H1 (cell line): ENCODE results near the gene ACTL7A. TPM values are rescaled to one million over a fixed set of nuclear protein-coding genes. Genes with fewer than 3 reads are reported as not detected.

Experiments
- CTCF ChIA-PET: fragments of 300-600 bp; sonication (Branson Sonifier 250); formaldehyde crosslinking; loops from one replicate; lab custom pipeline; 2021; ENCODE audit not compliant: partially characterized antibody; lab: Charles Lee
- POLR2A ChIA-PET: fragments of 300-600 bp; sonication (Branson Sonifier 250); formaldehyde crosslinking; loops from one replicate; lab custom pipeline; 2021; ENCODE audit warnings: inconsistent platforms; ENCODE audit not compliant: partially characterized antibody; lab: Charles Lee
- DNase-seq, 2 experiments: peaks; one replicate each; pipeline versions ENCODE4 v3.0.0 to v3.0.0-alpha.2; 2010 to 2022; ENCODE audit warnings: low spot score in 2 of 2, low read depth in 1 of 2, mixed read lengths in 1 of 2
- FAIRE-seq: peaks from 2 replicates; lab custom pipeline; 2011; peaks lifted over from hg19 to GRCh38; lab: Jason Lieb, UNC
- H2AFZ ChIP-seq: 2 replicates; pipeline ENCODE4 v1.8.1; 2012; ENCODE audit warnings: low read length, inconsistent platforms
- H2AK5ac ChIP-seq: 2 replicates; pipeline ENCODE4 v1.6.1; 2013; ENCODE audit warnings: low read depth, low read length
- H2BK120ac ChIP-seq: replicated peaks from 2 replicates; pipeline ENCODE3; 2013; ENCODE audit warnings: low read depth, low read length, inconsistent platforms
- H2BK12ac ChIP-seq: 2 replicates; pipeline ENCODE4 v1.6.1; 2013; ENCODE audit warnings: low read depth, low read length
- H2BK15ac ChIP-seq: 2 replicates; pipeline ENCODE4 v1.6.1; 2013; ENCODE audit warnings: low read length
- H2BK20ac ChIP-seq: 2 replicates; pipeline ENCODE4 v1.6.1; 2013; ENCODE audit warnings: low read length
- H2BK5ac ChIP-seq: 2 replicates; pipeline ENCODE4 v1.6.1; 2013; ENCODE audit warnings: low read depth, low read length
- H3K14ac ChIP-seq: 2 replicates; pipeline ENCODE4 v1.6.1; 2013; ENCODE audit warnings: inconsistent platforms; ENCODE audit not compliant: insufficient read length
- H3K18ac ChIP-seq: 2 replicates; pipeline ENCODE4 v1.6.1; 2013; ENCODE audit warnings: low read length; ENCODE audit errors: extremely low read depth
- H3K23ac ChIP-seq: 2 replicates; pipeline ENCODE4 v1.6.1; 2013; ENCODE audit warnings: inconsistent platforms; ENCODE audit not compliant: insufficient read length
- H3K23me2 ChIP-seq: 2 replicates; pipeline ENCODE4 v1.6.1; 2013; ENCODE audit warnings: low read depth, low read length
- H3K27ac ChIP-seq: 2 replicates; pipeline ENCODE4 v1.6.1; 2011; ENCODE audit warnings: low read depth, low read length, inconsistent platforms
- H3K27me3 ChIP-seq, 4 experiments: replicated peaks in 1 of 4; 1 replicate in 1 of 4; 2 replicates in 3 of 4; pipeline versions ENCODE4 v1.6.1 to v1.8.1; 2011 to 2013; ENCODE audit warnings: low read length in 3 of 4, mild to moderate bottlenecking in 3 of 4, inconsistent platforms in 2 of 4, mixed read lengths in 2 of 4, moderate library complexity in 1 of 4; ENCODE audit not compliant: control insufficient read depth in 3 of 4, insufficient read depth in 3 of 4; ENCODE audit errors: extremely low read depth in 1 of 4
- H3K36me3 ChIP-seq, 4 experiments: 2 replicates each; pipeline versions ENCODE4 v1.6.1 to v1.8.1; 2011 to 2013; ENCODE audit warnings: mild to moderate bottlenecking in 4 of 4, low read length in 3 of 4, moderate library complexity in 2 of 4, control low read depth in 1 of 4, inconsistent platforms in 1 of 4; ENCODE audit not compliant: insufficient read depth in 4 of 4, control insufficient read depth in 2 of 4
- H3K4ac ChIP-seq: replicated peaks from 2 replicates; pipeline ENCODE3; 2013; ENCODE audit warnings: low read length, low read depth, mixed read lengths, inconsistent platforms; ENCODE audit not compliant: insufficient read length
- H3K4me1 ChIP-seq, 4 experiments: replicated peaks in 1 of 4; 1 replicate in 1 of 4; 2 replicates in 3 of 4; pipeline versions ENCODE4 v1.6.1 to v1.8.1; 2011 to 2013; ENCODE audit warnings: low read length in 3 of 4, inconsistent platforms in 2 of 4, mixed read lengths in 1 of 4; ENCODE audit not compliant: insufficient read depth in 4 of 4, control insufficient read depth in 3 of 4
- H3K4me2 ChIP-seq, 2 experiments: 2 replicates each; pipeline versions ENCODE4 v1.6.1 to v1.8.1; 2011 to 2013; ENCODE audit warnings: low read depth in 2 of 2, low read length in 2 of 2, control low read depth in 1 of 2, inconsistent platforms in 1 of 2, mild to moderate bottlenecking in 1 of 2; ENCODE audit not compliant: insufficient read depth in 1 of 2
- H3K4me3 ChIP-seq, 4 experiments: fragments of 200-600, 300-600 bp in 1 of 4; sonication (generic), shearing (Covaris generic), sonication (Bioruptor Twin) in 1 of 4; 2 replicates each; pipeline versions ENCODE4 v1.5.1 to v1.8.1; 2011 to 2016; ENCODE audit warnings: low read length in 4 of 4, low read depth in 3 of 4, control low read depth in 2 of 4, inconsistent platforms in 2 of 4, mild to moderate bottlenecking in 2 of 4, mixed read lengths in 1 of 4, moderate library complexity in 1 of 4; ENCODE audit not compliant: insufficient read depth in 2 of 4; ENCODE audit errors: extremely low read depth in 1 of 4
- H3K56ac ChIP-seq: replicated peaks from 2 replicates; pipeline ENCODE3; 2013; ENCODE audit warnings: low read depth, mild to moderate bottlenecking, mixed read lengths, low read length, inconsistent platforms; ENCODE audit not compliant: insufficient read length
- H3K79me1 ChIP-seq: 2 replicates; pipeline ENCODE4 v1.6.1; 2013; ENCODE audit warnings: low read depth, low read length, control low read depth
- H3K79me2 ChIP-seq, 2 experiments: 2 replicates each; pipeline versions ENCODE4 v1.6.1 to v1.8.1; 2012 to 2013; ENCODE audit warnings: low read length in 2 of 2, mild to moderate bottlenecking in 2 of 2, inconsistent platforms in 1 of 2; ENCODE audit not compliant: insufficient read depth in 2 of 2, control insufficient read depth in 1 of 2
- H3K9ac ChIP-seq, 4 experiments: replicated peaks in 1 of 4; 1 replicate in 1 of 4; 2 replicates in 3 of 4; pipeline versions ENCODE4 v1.6.1 to v1.8.1; 2011 to 2013; ENCODE audit warnings: low read depth in 3 of 4, low read length in 3 of 4, control low read depth in 2 of 4, mild to moderate bottlenecking in 2 of 4, moderate library complexity in 2 of 4, inconsistent platforms in 1 of 4; ENCODE audit errors: extremely low read depth in 1 of 4
- H3K9me3 ChIP-seq, 2 experiments: 2 replicates each; pipeline versions ENCODE4 v1.6.1 to v1.8.1; 2012 to 2013; ENCODE audit warnings: mild to moderate bottlenecking in 2 of 2, moderate library complexity in 2 of 2, control low read depth in 1 of 2, inconsistent platforms in 1 of 2, low read depth in 1 of 2, low read length in 1 of 2, mixed read lengths in 1 of 2; ENCODE audit not compliant: insufficient read depth in 2 of 2
- H4K20me1 ChIP-seq, 2 experiments: replicated peaks in 1 of 2; 2 replicates each; pipeline versions ENCODE3 to v1.8.1; 2011 to 2013; ENCODE audit warnings: inconsistent platforms in 2 of 2, low read length in 2 of 2, mild to moderate bottlenecking in 1 of 2; ENCODE audit not compliant: insufficient read depth in 2 of 2, control insufficient read depth in 1 of 2
- H4K5ac ChIP-seq: 2 replicates; pipeline ENCODE4 v1.6.1; 2013; ENCODE audit warnings: low read length, low read depth, mixed read lengths, inconsistent platforms; ENCODE audit not compliant: insufficient read length
- H4K8ac ChIP-seq: 2 replicates; pipeline ENCODE4 v1.8.0; 2013; ENCODE audit warnings: mild to moderate bottlenecking, moderate library complexity, low read length, inconsistent platforms; ENCODE audit not compliant: insufficient read depth; ENCODE audit errors: extremely low read depth
- H4K91ac ChIP-seq: replicated peaks from 2 replicates; pipeline ENCODE3; 2013; ENCODE audit warnings: low read length, mixed read lengths, inconsistent platforms; ENCODE audit not compliant: insufficient read length
- SAP30 ChIP-seq: fragments of 300-600 bp; sonication (generic); IDR thresholded peaks from 2 replicates; pipeline ENCODE4 v1.7.1; 2012; ENCODE audit warnings: low read length, moderate library complexity, mild to moderate bottlenecking, inconsistent platforms; ENCODE audit not compliant: insufficient read depth, insufficient replicate concordance
- WGBS, 2 experiments: shearing (Covaris generic) in 1 of 2; methylation state at CpG; one replicate each; pipeline versions ENCODE4 v1.1.6 to v1.1.7; 2013 to 2015; ENCODE audit warnings: low lambda C conversion rate in 2 of 2, mixed read lengths in 2 of 2, inconsistent platforms in 1 of 2, low coverage in 1 of 2, missing lambda C conversion rate in 1 of 2; ENCODE audit not compliant: insufficient replicate concordance in 2 of 2, insufficient coverage in 1 of 2, insufficient read length in 1 of 2; ENCODE audit errors: extremely low coverage in 1 of 2, missing lambda C conversion rate in 1 of 2; 5-methylcytosine and 5-hydroxymethylcytosine counted together
- polyA plus RNA-seq, 7 experiments: library from polyadenylated mRNA; depleted of rRNA in 3 of 7; stranded (reverse) in 5 of 7; unstranded in 2 of 7; fragments of >200 nt in 5 of 7; fragments of 200-250 nt in 2 of 7; gene quantifications; 1 replicate in 5 of 7; 2 replicates in 1 of 7; 4 replicates in 1 of 7; pipeline versions ENCODE4 v1.2.1 to v1.2.3, GENCODE V29; 2011 to 2013; ENCODE audit warnings: missing spikeins in 2 of 7, mixed read lengths in 2 of 7
- total RNA-seq: library from RNA; stranded (reverse); fragmentation: NEBNext Ultra II Directional; extraction: Animal tissue kit (Norgen Biotek cat#: 25700); gene quantifications from 2 replicates; pipeline ENCODE4 v1.2.1, GENCODE V29; 2021

The ACTL7A gene
- total and polyA plus RNA-seq, 2 of the 8 experiments (the other 6 are each of a cell fraction or from before 2014, with no cell fraction given), result not detected

DNA sequence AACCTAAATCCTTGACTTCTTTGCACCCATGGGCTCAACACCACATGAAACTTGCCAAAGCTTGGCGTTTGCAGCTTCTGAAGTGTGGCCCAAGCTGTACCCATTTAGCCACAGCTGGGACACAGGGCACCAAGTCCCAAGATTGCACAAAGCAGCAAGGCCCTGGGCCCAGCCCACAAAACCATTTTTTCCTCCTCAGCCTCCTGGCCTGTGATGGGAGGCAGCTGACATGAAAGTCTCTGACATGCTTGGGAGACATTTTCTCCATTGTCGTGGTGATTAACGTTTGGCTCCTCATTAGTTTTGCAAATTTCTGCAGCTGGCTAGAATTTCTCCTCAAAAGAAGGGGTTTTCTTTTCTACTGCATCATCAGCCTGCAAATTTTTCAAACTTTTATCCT is 38.2 kb upstream of the ACTL7A start:
- Histone ChIP-seq H3K4me1 (no peaks in the 10 kb centered on the region), H3K9me3 (peaks cover 9 to 19% of the 10 kb centered on the region in 2 experiments), H3K4me2 (no peak overlapping the region), H2BK5ac (no peak overlapping the region), H3K9ac (no peak overlapping the region), H3K23ac (no peak overlapping the region), H4K20me1 (no peaks in the 10 kb centered on the region), H2AK5ac (no peak overlapping the region), H4K5ac (no peak overlapping the region), H3K18ac (no peak overlapping the region), H2BK20ac (no peak overlapping the region), H3K23me2 (no peaks in the 10 kb centered on the region), H3K14ac (no peak overlapping the region), H3K36me3 (no peaks in the 10 kb centered on the region), H4K8ac (no peak overlapping the region), H2AFZ (no peak overlapping the region), H2BK120ac (no peak overlapping the region), H2BK15ac (no peak overlapping the region), H3K79me1 (no peaks in the 10 kb centered on the region), H2BK12ac (no peak overlapping the region), H3K27ac (no peak overlapping the region), H3K4ac (no peak overlapping the region), H3K27me3 (no peaks in the 10 kb centered on the region), H3K56ac (no peak overlapping the region), H4K91ac (no peak overlapping the region), H3K79me2 (no peaks in the 10 kb centered on the region), H3K4me3 (no peak overlapping the region)
- WGBS, 2 experiments, result 79% methylated on average over 3 of the region's 3 CpGs; no CpG with 5 or more reads in 1 of the 2 experiments
- FAIRE-seq (no peak), DNase-seq (no peak)
- ChIA-PET CTCF (no interaction called here), POLR2A (no interaction called here)
- no peak for TF ChIP-seq SAP30
